Activated T-helper 2 cell treated with anti-CD3 and anti-CD28 coated beads, Interferon-gamma antibody, Interleukin-2, Interleukin-4, amounts not matched to agents 10 μg/mL and 5 μg/mL and 100 μg/mL, durations not matched to agents 14 hours and 24 hours and 36 hours (primary cell): ENCODE measurements around the gene CACNG1. TPM values are rescaled to one million over a fixed set of nuclear protein-coding genes. Genes with fewer than 3 reads are reported as not detected.

Experiments
- DNase-seq: peaks from one replicate; pipeline ENCODE4 v3.0.0; 2021; ENCODE audit warnings: low spot score
- H3K27ac Mint-ChIP-seq: one replicate; pipeline ENCODE4 v1.8.0; 2021; ENCODE audit warnings: mixed read lengths
- H3K27me3 Mint-ChIP-seq: one replicate; pipeline ENCODE4 v1.8.0; 2021; ENCODE audit warnings: low read depth, mixed read lengths
- H3K36me3 Mint-ChIP-seq: one replicate; pipeline ENCODE4 v1.8.0; 2021; ENCODE audit warnings: low read depth, mixed read lengths
- H3K4me1 Mint-ChIP-seq: one replicate; pipeline ENCODE4 v1.8.0; 2021; ENCODE audit warnings: low read depth, mixed read lengths
- H3K4me3 Mint-ChIP-seq: one replicate; pipeline ENCODE4 v1.8.0; 2021; ENCODE audit warnings: low read depth, mild to moderate bottlenecking, moderate library complexity, mixed read lengths
- H3K9me3 Mint-ChIP-seq: one replicate; pipeline ENCODE4 v1.8.0; 2021; ENCODE audit warnings: mixed read lengths
- intact Hi-C: fragments of 100-400 bp; cut with micrococcal nuclease; formaldehyde crosslinking; loops from one replicate; pipeline ENCODE4 v1.15.1; 2023
- total RNA-seq: library from RNA; stranded (reverse); gene quantifications from 2 replicates; pipeline ENCODE4 v1.2.3, GENCODE V29; 2022

CACNG1 gene
- total RNA-seq, 1 donor from 2014 or later = not detected

- Mint-ChIP-seq H3K4me3 (no peak overlapping the region), H3K27ac (no peak overlapping the region), H3K4me1 (no peaks in the 10 kb centered on the region), H3K36me3 (no peaks in the 10 kb centered on the region), H3K9me3 (no peaks in the 10 kb centered on the region), H3K27me3 (no peaks in the 10 kb centered on the region)
- no peak for DNase-seq
- intact Hi-C loops = no loop called here
Observed at GRCh38 chr17:67017910-67018309, 26.4 kb upstream of the CACNG1 start.

- H3K9me3 Mint-ChIP-seq = no peaks in the 10 kb centered on the region
- no peak for DNase-seq
- intact Hi-C loops = no loop called here
- no peaks in the 10 kb centered on the region for H3K36me3 Mint-ChIP-seq
- H3K27me3 Mint-ChIP-seq = no peaks in the 10 kb centered on the region
- H3K4me3 Mint-ChIP-seq = no peak overlapping the region
- H3K27ac Mint-ChIP-seq = no peak overlapping the region
- H3K4me1 Mint-ChIP-seq = no peaks in the 10 kb centered on the region
Observed at GRCh38 chr17:67018471-67019434, 25.6 kb upstream of the CACNG1 start.

- Mint-ChIP-seq H3K4me1 (no peaks in the 10 kb centered on the region), H3K27me3 (no peaks in the 10 kb centered on the region), H3K27ac (no peak overlapping the region), H3K9me3 (no peaks in the 10 kb centered on the region), H3K4me3 (no peak overlapping the region), H3K36me3 (no peaks in the 10 kb centered on the region)
- intact Hi-C loops = no loop called here
- DNase-seq = no peak
Observed at GRCh38 chr17:67019809-67020208, 24.5 kb upstream of the CACNG1 start.

- no peak for DNase-seq
- Mint-ChIP-seq H3K4me1 (no peaks in the 10 kb centered on the region), H3K9me3 (no peaks in the 10 kb centered on the region), H3K27ac (no peak overlapping the region), H3K27me3 (no peaks in the 10 kb centered on the region), H3K36me3 (no peaks in the 10 kb centered on the region), H3K4me3 (no peak overlapping the region)
- intact Hi-C loops = no loop called here
Observed at GRCh38 chr17:67020293-67020766, 24.0 kb upstream of the CACNG1 start.

- Mint-ChIP-seq H3K4me1 (no peaks in the 10 kb centered on the region), H3K27ac (no peak overlapping the region), H3K9me3 (no peaks in the 10 kb centered on the region), H3K4me3 (no peak overlapping the region), H3K27me3 (no peaks in the 10 kb centered on the region), H3K36me3 (no peaks in the 10 kb centered on the region)
- no peak for DNase-seq
- intact Hi-C loops = no loop called here
Observed at GRCh38 chr17:67021196-67021595, 23.2 kb upstream of the CACNG1 start.

- no peak for DNase-seq
- Mint-ChIP-seq H3K4me3 (no peak overlapping the region), H3K9me3 (no peaks in the 10 kb centered on the region), H3K27ac (no peak overlapping the region), H3K36me3 (no peaks in the 10 kb centered on the region), H3K27me3 (no peaks in the 10 kb centered on the region), H3K4me1 (no peaks in the 10 kb centered on the region)
- intact Hi-C loops = no loop called here
Observed at GRCh38 chr17:67021743-67022450, 22.5 kb upstream of the CACNG1 start.

GRCh38 chr17:67022451-67022810, 21.9 kb upstream of the CACNG1 start:
- no peaks in the 10 kb centered on the region for H3K27me3 Mint-ChIP-seq
- H3K27ac Mint-ChIP-seq = no peak overlapping the region

GRCh38 chr17:67024736-67025135, 19.6 kb upstream of the CACNG1 start:
- H3K9me3 Mint-ChIP-seq = no peaks in the 10 kb centered on the region
- no peak overlapping the region for H3K27ac Mint-ChIP-seq
- no peaks in the 10 kb centered on the region for H3K27me3 Mint-ChIP-seq
- no peaks in the 10 kb centered on the region for H3K4me1 Mint-ChIP-seq
- intact Hi-C loops = no loop called here
- DNase-seq = no peak
- no peaks in the 10 kb centered on the region for H3K36me3 Mint-ChIP-seq
- H3K4me3 Mint-ChIP-seq = no peak overlapping the region

More at GRCh38 chr17:67022451-67022810, 21.9 kb upstream of the CACNG1 start:
- intact Hi-C loops = no loop called here
- Mint-ChIP-seq H3K4me3 (no peak overlapping the region), H3K4me1 (no peaks in the 10 kb centered on the region), H3K9me3 (no peaks in the 10 kb centered on the region), H3K36me3 (no peaks in the 10 kb centered on the region)
- no peak for DNase-seq

GRCh38 chr17:67025216-67025792, 19.1 kb upstream of the CACNG1 start:
- Mint-ChIP-seq H3K4me1 (no peaks in the 10 kb centered on the region), H3K36me3 (no peaks in the 10 kb centered on the region), H3K9me3 (no peaks in the 10 kb centered on the region), H3K27me3 (no peaks in the 10 kb centered on the region), H3K27ac (no peak overlapping the region), H3K4me3 (no peak overlapping the region)
- no peak for DNase-seq
- intact Hi-C loops = no loop called here

- DNase-seq = no peak
- Mint-ChIP-seq H3K27ac (no peak overlapping the region), H3K36me3 (no peaks in the 10 kb centered on the region), H3K27me3 (no peaks in the 10 kb centered on the region), H3K9me3 (no peaks in the 10 kb centered on the region), H3K4me1 (no peaks in the 10 kb centered on the region), H3K4me3 (no peak overlapping the region)
- intact Hi-C loops = no loop called here
Observed at GRCh38 chr17:67026341-67026740, 18.0 kb upstream of the CACNG1 start.

- Mint-ChIP-seq H3K27ac (no peak overlapping the region), H3K4me3 (no peak overlapping the region), H3K9me3 (no peaks in the 10 kb centered on the region), H3K36me3 (no peaks in the 10 kb centered on the region), H3K27me3 (no peaks in the 10 kb centered on the region), H3K4me1 (no peaks in the 10 kb centered on the region)
- intact Hi-C loops = no loop called here
- DNase-seq = no peak
Observed at GRCh38 chr17:67027031-67027628, 17.2 kb upstream of the CACNG1 start.

GRCh38 chr17:67030641-67031040, 13.7 kb upstream of the CACNG1 start:
- Mint-ChIP-seq H3K9me3 (no peaks in the 10 kb centered on the region), H3K27ac (no peak overlapping the region), H3K27me3 (no peaks in the 10 kb centered on the region), H3K36me3 (no peaks in the 10 kb centered on the region), H3K4me3 (no peak overlapping the region), H3K4me1 (peaks cover 2% of the 10 kb centered on the region)
- DNase-seq = no peak
- intact Hi-C loops = no loop called here
